CD4-positive, alpha-beta T cell (primary cell): ENCODE results near the gene IGIP. TPM values are rescaled to one million over a fixed set of nuclear protein-coding genes. Genes with fewer than 3 reads are reported as not detected.

ENCODE experiments used
- ATAC-seq: fragments of 200-7000 bp; cut with Tn5 transposase; one replicate; pipeline ENCODE4 v1.10.0; 2022; ENCODE audit warnings: mild to moderate bottlenecking; ENCODE audit not compliant: poor library complexity
- CTCF ChIA-PET: fragments of 350-600 bp; sonication (Branson Sonifier 250); formaldehyde crosslinking; loops from one replicate; lab custom pipeline; 2021; ENCODE audit warnings: antibody characterized with exemption, inconsistent platforms; lab: Charles Lee
- POLR2A ChIA-PET: fragments of 350-600 bp; sonication (Branson Sonifier 250); formaldehyde crosslinking; loops from one replicate; lab custom pipeline; 2021; ENCODE audit warnings: antibody characterized with exemption, inconsistent platforms; lab: Charles Lee
- DNase-seq, 14 experiments: peaks; one replicate each; pipeline ENCODE4 v3.0.0-alpha.2; 2013 to 2020; ENCODE audit warnings: mixed read lengths in 2 of 14
- H3K27ac ChIP-seq, 2 donors: one replicate each; pipeline versions ENCODE4 v1.5.1 to v1.7.0; 2013; ENCODE audit warnings: low read length in 2 of 2, low read depth in 1 of 2, mild to moderate bottlenecking in 1 of 2
- H3K27me3 ChIP-seq, 2 experiments: 1 replicate in 1 of 2; 2 replicates in 1 of 2; pipeline versions ENCODE4 v1.6.1 to v1.7.0; 2013; ENCODE audit warnings: low read length in 2 of 2, control low read depth in 1 of 2, mild to moderate bottlenecking in 1 of 2, moderate library complexity in 1 of 2; ENCODE audit not compliant: insufficient read depth in 2 of 2, control insufficient read depth in 1 of 2
- H3K36me3 ChIP-seq: one replicate; pipeline ENCODE4 v1.6.1; 2013; ENCODE audit warnings: low read length, control low read depth; ENCODE audit not compliant: insufficient read depth
- H3K4me1 ChIP-seq: one replicate; pipeline ENCODE4 v1.6.1; 2013; ENCODE audit warnings: low read length, control low read depth; ENCODE audit not compliant: insufficient read depth
- H3K4me3 ChIP-seq: one replicate; pipeline ENCODE4 v1.5.1; 2013; ENCODE audit warnings: mild to moderate bottlenecking, low read length, moderate library complexity
- H3K9me3 ChIP-seq, 2 experiments: 1 replicate in 1 of 2; 2 replicates in 1 of 2; pipeline versions ENCODE4 v1.6.1 to v1.7.0; 2013; ENCODE audit warnings: low read length in 2 of 2, mild to moderate bottlenecking in 2 of 2, control low read depth in 1 of 2, moderate library complexity in 1 of 2; ENCODE audit not compliant: control insufficient read depth in 1 of 2, insufficient read depth in 1 of 2
- H3K27ac Mint-ChIP-seq: one replicate; pipeline ENCODE4 v1.8.0; 2020; ENCODE audit warnings: mixed read lengths
- H3K27me3 Mint-ChIP-seq: one replicate; pipeline ENCODE4 v1.8.0; 2021; ENCODE audit warnings: mixed read lengths
- H3K36me3 Mint-ChIP-seq: one replicate; pipeline ENCODE4 v1.8.0; 2021; ENCODE audit warnings: low read depth, mixed read lengths
- H3K4me1 Mint-ChIP-seq: one replicate; pipeline ENCODE4 v1.8.0; 2021; ENCODE audit warnings: low read depth, mixed read lengths
- H3K4me3 Mint-ChIP-seq: one replicate; pipeline ENCODE4 v1.8.0; 2020; ENCODE audit warnings: mild to moderate bottlenecking, mixed read lengths
- H3K9me3 Mint-ChIP-seq: one replicate; pipeline ENCODE4 v1.8.0; 2020; ENCODE audit warnings: mixed read lengths
- CTCF ChIP-seq: fragments of 200-600 bp; IDR thresholded peaks from one replicate; pipeline ENCODE4 v1.8.0; 2022; ENCODE audit warnings: antibody characterized with exemption, mild to moderate bottlenecking
- intact Hi-C, 2 experiments: fragments of 100-400 bp; cut with DNase I in 1 of 2; cut with micrococcal nuclease in 1 of 2; formaldehyde crosslinking; loops; one replicate each; pipeline versions ENCODE4 v1.15.1 to v1.9.0; 2023 to 2025; cut with DNase I, micrococcal nuclease
- total RNA-seq, 174 experiments: library from RNA in 2 of 174; stranded (reverse) in 2 of 174; gene quantifications; one replicate each; pipeline ENCODE4 v1.2.3 and lab custom pipeline; 2021 to 2026

Gene IGIP
- total RNA-seq, 2 experiments from 2014 or later: 1.5 TPM

- Mint-ChIP-seq H3K36me3 (peaks cover 11% of the 10 kb centered on the region), H3K4me1 (peaks cover 75% of the 10 kb centered on the region), H3K4me3 (peak overlapping the region; percentile 32), H3K9me3 (no peaks in the 10 kb centered on the region), H3K27me3 (no peaks in the 10 kb centered on the region), H3K27ac (peak overlapping the region; percentile 0)
- no peaks in the 10 kb centered on the region for H3K27me3 ChIP-seq
- no peak for TF ChIP-seq CTCF
- POLR2A ChIA-PET: interaction anchor here (0.9 to 8.0 kb wide), 2 partner anchors 10 to 15 kb away, joined by 3 to 63 read pairs; no protein-coding TSS in a partner anchor
- no peak for ATAC-seq
- no peaks in the 10 kb centered on the region for H3K9me3 ChIP-seq
- H3K4me1 ChIP-seq: peaks cover 21% of the 10 kb centered on the region
- H3K36me3 ChIP-seq: no peaks in the 10 kb centered on the region
- CTCF ChIA-PET: interaction anchor here (3.3 kb wide), 1 partner anchor 11 kb away, joined by 18 read pairs; no protein-coding TSS in a partner anchor
- DNase-seq: no peak
- H3K27ac ChIP-seq: no peak overlapping the region
- intact Hi-C loops: loop anchor here (2.0 to 10.0 kb wide), 4 partner anchors 45 to 1543 kb away; partner anchors contain the start of genes HSPA9 (in 1 of the 2), SPATA24 (in 1 of the 2) and UBE2D2 (in 1 of the 2)
- no peak overlapping the region for H3K4me3 ChIP-seq
These were observed 8.2 kb upstream of the IGIP start for GRCh38 chr5:140117523-140117922.

DNA sequence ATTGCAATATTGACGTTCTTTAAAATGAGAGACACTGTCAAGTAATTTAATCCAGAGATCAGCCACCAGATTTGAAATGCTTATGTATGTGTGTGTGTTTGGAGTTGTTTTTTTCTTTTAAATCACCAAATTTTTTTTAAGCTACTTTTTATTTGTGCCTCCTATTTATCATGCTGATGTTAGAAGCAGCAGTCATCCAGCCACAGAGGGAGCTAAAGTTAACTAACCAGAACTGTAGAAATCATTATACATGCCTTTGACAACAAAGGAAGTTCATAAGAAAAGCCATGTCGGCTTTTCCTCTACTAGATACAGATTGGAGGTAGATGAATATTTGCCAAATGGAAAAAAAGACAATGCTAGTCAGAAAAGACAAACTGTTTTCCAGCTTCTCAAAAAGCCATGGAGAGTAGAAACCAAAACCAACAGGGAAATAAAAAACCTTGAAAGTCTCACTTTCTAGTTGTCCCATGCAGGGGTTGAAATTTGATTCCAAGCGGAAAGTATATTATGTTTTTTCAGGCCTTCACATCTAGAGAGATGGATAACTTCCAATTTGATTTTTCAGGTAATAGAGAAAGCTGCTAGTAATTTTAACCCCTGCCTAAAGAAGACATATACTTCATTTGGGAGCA is 7.3 kb upstream of the IGIP start:
- Histone ChIP-seq H3K27me3 (no peaks in the 10 kb centered on the region), H3K36me3 (no peaks in the 10 kb centered on the region), H3K27ac (no peak overlapping the region), H3K4me3 (no peak overlapping the region), H3K9me3 (no peaks in the 10 kb centered on the region), H3K4me1 (peaks cover 12% of the 10 kb centered on the region)
- peak in 3 of 14 experiments; percentile 20 to 41 (median 27) for DNase-seq
- ChIA-PET POLR2A (interaction anchor here (0.8 to 8.0 kb wide), 3 partner anchors 11 to 38 kb away, joined by 3 to 63 read pairs (median 4); no protein-coding TSS in a partner anchor), CTCF (interaction anchor here (1.0 to 3.3 kb wide), 4 partner anchors 8 to 46 kb away, joined by 3 to 18 read pairs (median 5); no protein-coding TSS in a partner anchor)
- ATAC-seq: no peak
- TF ChIP-seq CTCF: no peak
- Mint-ChIP-seq H3K9me3 (no peaks in the 10 kb centered on the region), H3K27ac (peak overlapping the region; percentile 1), H3K4me1 (peaks cover 72% of the 10 kb centered on the region), H3K4me3 (peak overlapping the region; percentile 22), H3K27me3 (no peaks in the 10 kb centered on the region), H3K36me3 (peaks cover 11% of the 10 kb centered on the region)
- intact Hi-C loops: loop anchor here (2.0 to 10.0 kb wide), 4 partner anchors 26 to 1544 kb away; partner anchors contain the start of genes HSPA9 (in 1 of the 2), SPATA24 (in 1 of the 2) and UBE2D2 (in 1 of the 2)

DNA sequence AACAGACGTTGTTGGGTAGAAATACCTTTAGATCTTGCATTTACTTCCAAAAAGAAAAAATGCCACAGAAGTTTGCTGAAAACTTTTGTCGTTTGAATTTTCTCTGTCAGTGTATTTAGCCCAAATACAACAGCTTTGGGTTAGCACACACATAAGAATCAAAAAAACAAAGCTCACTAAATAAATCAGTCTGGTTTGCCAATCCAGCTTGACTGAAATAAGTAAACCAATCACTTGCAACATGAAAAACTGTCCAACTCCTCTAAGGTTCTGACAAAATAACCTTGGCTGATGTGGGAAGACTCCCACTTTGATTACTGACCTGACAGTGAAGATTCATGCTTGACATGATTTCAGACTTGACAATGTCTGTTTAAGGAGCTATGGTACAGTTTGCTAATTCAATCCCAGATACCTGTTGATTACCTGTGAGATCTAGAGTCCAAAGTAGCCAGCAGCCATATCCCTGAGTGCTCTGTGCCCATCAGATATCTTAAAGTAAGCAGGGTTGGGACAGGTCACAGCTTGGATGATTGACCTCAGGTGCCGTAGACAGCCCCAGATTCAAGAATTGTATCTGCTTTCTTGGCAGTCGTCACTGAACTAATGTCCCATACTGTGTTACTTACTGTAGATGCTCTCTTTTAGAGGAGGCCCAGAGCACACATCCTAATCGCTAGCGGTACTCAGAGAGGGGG is 727 bp downstream of the IGIP start:
- H3K27me3 Mint-ChIP-seq: no peaks in the 10 kb centered on the region
- H3K4me1 Mint-ChIP-seq: peaks cover 54% of the 10 kb centered on the region
- no peak for DNase-seq
- H3K27me3 ChIP-seq: no peaks in the 10 kb centered on the region
- POLR2A ChIA-PET: interaction anchor here (1.0 kb wide), 1 partner anchor 19 kb away, joined by 3 read pairs; no protein-coding TSS in a partner anchor
- no peaks in the 10 kb centered on the region for H3K9me3 Mint-ChIP-seq
- TF ChIP-seq CTCF: no peak
- no peak for ATAC-seq
- intact Hi-C loops: no loop called here
- H3K4me1 ChIP-seq: peaks cover 11% of the 10 kb centered on the region
- H3K27ac ChIP-seq: no peak overlapping the region
- no peak overlapping the region for H3K4me3 ChIP-seq
- H3K4me3 Mint-ChIP-seq: no peak overlapping the region
- H3K9me3 ChIP-seq: no peaks in the 10 kb centered on the region
- no peak overlapping the region for H3K27ac Mint-ChIP-seq
- CTCF ChIA-PET: interaction anchor here (0.9 to 1.1 kb wide), 2 partner anchors 14 to 361 kb away, joined by 3 read pairs; no protein-coding TSS in a partner anchor
- H3K36me3 Mint-ChIP-seq: no peaks in the 10 kb centered on the region
- H3K36me3 ChIP-seq: no peaks in the 10 kb centered on the region
